Epithelial cell of esophagus (primary cell): ENCODE measurements around the gene PLA2G4A.
"Not testable (repeated sequence)": the region's sequence is repeated elsewhere in the genome, so short reads cannot be mapped to it uniquely, and the experiment has no call there.

Experiments
- DNase-seq: peaks from one replicate; pipeline ENCODE4 v3.0.0; 2010; ENCODE audit warnings: low read depth
- H3K4me3 ChIP-seq: 2 replicates; pipeline ENCODE4 v1.5.1; 2011; ENCODE audit warnings: mild to moderate bottlenecking, low read length, control low read depth
- CTCF ChIP-seq: IDR thresholded peaks from 2 replicates; pipeline ENCODE4 v1.5.1; 2011; ENCODE audit warnings: low read depth, mild to moderate bottlenecking, low read length, control low read depth, inconsistent platforms; ENCODE audit not compliant: insufficient read depth; ENCODE audit errors: missing control alignments

PLA2G4A gene

GRCh38 chr1:186903374-186904136, 74.8 kb downstream of the PLA2G4A start:
- TF ChIP-seq CTCF = no peak
- H3K4me3 ChIP-seq = no peak overlapping the region
- DNase-seq = no peak

- peak; percentile 13 for DNase-seq
- no peak overlapping the region for H3K4me3 ChIP-seq
- no peak for TF ChIP-seq CTCF
Observed at GRCh38 chr1:186904361-186904760, 75.6 kb downstream of the PLA2G4A start.

- no peak for DNase-seq
- H3K4me3 ChIP-seq = no peak overlapping the region
- TF ChIP-seq CTCF = no peak
Observed at GRCh38 chr1:186905561-186905960, 76.8 kb downstream of the PLA2G4A start.

GRCh38 chr1:186915555-186915954, 86.8 kb downstream of the PLA2G4A start:
- no peak for TF ChIP-seq CTCF
- no peak overlapping the region for H3K4me3 ChIP-seq
- DNase-seq = no peak

- peak; percentile 54 for DNase-seq
- not testable (repeated sequence) for H3K4me3 ChIP-seq
- TF ChIP-seq CTCF = peak; percentile 46
Observed at GRCh38 chr1:186917106-186917786, 88.5 kb downstream of the PLA2G4A start.

- not testable (repeated sequence) for DNase-seq, H3K4me3 ChIP-seq
Observed at GRCh38 chr1:186921386-186921785, 92.6 kb downstream of the PLA2G4A start.

GRCh38 chr1:186922814-186923213, 94.1 kb downstream of the PLA2G4A start:
- H3K4me3 ChIP-seq, DNase-seq: not testable (repeated sequence)

- TF ChIP-seq CTCF = no peak
- peak; percentile 57 for DNase-seq
- no peak overlapping the region for H3K4me3 ChIP-seq
Observed at GRCh38 chr1:186923486-186923885, 94.7 kb downstream of the PLA2G4A start.
